ENCODE measurements around the gene NKPD1. TPM values are rescaled to one million over a fixed set of nuclear protein-coding genes. Genes with fewer than 3 reads are reported as not detected.

NKPD1 gene
- total RNA-seq, 4 donors from 2014 or later, result 1.2 TPM; not detected in 3

DNA sequence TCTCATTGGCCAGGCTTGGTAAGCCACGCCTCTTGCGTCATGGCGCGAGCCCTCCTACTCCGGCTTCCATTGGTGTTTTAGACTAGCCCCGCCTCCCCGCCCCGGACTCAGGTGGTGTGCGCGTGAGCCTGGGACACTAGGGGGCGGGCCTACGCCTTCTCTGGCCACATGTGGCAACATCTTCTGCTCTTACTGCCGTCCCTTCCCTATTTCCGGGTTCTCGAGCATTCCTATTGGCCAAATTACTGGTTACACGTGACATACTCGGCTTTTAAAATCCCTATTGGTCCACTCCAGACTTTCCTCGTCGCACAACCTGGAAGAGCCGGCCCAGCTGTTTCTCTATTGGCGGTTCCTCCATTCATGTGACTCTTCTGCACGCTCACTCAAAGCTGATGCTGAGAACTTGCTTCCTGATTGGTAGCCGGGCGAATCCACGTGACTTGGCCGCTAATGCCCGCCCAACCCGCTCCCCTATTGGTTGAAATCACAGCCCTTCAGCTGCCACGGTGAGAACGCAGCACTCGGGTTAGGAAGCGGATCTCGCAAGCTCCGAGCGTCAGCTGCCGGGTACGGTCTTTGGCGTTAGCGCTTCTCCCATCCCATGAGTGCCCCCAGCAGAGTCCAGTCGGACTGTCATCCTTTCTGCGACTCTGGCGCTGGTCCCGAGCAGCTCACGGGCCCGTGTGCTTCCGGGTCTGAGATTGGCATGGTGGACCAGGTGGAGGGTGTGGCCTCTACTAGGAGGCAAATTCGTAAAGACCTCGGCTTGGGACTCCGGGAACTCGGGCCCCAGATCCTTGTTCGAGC lies 17.7 kb upstream of the NKPD1 start, which contains the start of gene BLOC1S3:
TSS of gene BLOC1S3 (plus strand) at position 523 of the 810 bp plus-strand sequence. CDS start 513 bp downstream, outside the sequence.
- Histone ChIP-seq H3K9me3 (no peaks in the 10 kb centered on the region), H3K36me3 (peaks cover 0 to 28% (median 0%) of the 10 kb centered on the region in 3 donors), H3K27ac (peak within 1 kb of the TSS; percentile 67 to 99 (median 96)), H3K4me1 (peaks cover 0 to 40% (median 18%) of the 10 kb centered on the region in 4 donors), H3K27me3 (no peaks in the 10 kb centered on the region), H3K4me3 (peak within 1 kb of the TSS; percentile 60 to 96 (median 81))
- 0 to 1% methylated on average over 50 to 51 of the region's 51 CpGs for WGBS, 2 donors
- DNase-seq (ENCODE audit: low spot score in 2 of 2), result peak; percentile 100
- TF ChIP-seq, protein P1, sequence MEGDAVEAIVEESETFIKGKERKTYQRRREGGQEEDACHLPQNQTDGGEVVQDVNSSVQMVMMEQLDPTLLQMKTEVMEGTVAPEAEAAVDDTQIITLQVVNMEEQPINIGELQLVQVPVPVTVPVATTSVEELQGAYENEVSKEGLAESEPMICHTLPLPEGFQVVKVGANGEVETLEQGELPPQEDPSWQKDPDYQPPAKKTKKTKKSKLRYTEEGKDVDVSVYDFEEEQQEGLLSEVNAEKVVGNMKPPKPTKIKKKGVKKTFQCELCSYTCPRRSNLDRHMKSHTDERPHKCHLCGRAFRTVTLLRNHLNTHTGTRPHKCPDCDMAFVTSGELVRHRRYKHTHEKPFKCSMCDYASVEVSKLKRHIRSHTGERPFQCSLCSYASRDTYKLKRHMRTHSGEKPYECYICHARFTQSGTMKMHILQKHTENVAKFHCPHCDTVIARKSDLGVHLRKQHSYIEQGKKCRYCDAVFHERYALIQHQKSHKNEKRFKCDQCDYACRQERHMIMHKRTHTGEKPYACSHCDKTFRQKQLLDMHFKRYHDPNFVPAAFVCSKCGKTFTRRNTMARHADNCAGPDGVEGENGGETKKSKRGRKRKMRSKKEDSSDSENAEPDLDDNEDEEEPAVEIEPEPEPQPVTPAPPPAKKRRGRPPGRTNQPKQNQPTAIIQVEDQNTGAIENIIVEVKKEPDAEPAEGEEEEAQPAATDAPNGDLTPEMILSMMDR (IDR thresholded peaks at IDR 0.05), result peak; percentile 10 to 68 (median 56)
- TF ChIP-seq POLR2A (IDR thresholded peaks at IDR 0.05) (peak; percentile 55 to 81), EP300 (IDR thresholded peaks at IDR 0.05) (peak; percentile 90 to 93)

DNA sequence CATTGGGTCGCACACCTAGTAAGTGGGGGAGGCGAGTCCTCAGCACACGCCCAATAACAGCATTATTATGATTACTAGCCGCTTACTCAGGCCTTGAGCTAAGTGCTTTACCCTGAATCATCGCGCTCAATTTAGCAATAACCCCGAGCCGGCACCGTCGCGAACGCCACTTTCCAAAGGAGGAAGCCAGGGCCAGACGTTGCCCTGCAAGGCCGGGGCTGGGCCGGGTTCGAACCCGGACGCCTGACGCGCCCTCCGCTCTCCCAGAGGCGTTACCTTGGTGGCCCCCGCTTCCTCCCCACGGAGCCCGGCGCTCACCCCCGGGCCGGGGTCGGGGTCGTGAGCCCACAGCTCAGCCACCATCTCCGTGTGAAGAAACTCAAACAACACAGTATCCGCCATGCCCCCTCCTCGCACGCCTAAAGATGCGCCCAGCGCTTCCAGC lies 17.1 kb upstream of the NKPD1 start, which contains the start of gene TRAPPC6A:
TSS of gene TRAPPC6A (minus strand) at position 421 of the 445 bp plus-strand sequence. CDS start at position 402, 19 bp downstream.
- peak in 1 of 2 donors; percentile 18 for DNase-seq (ENCODE audit: low spot score in 2 of 2)
- H3K4me3 ChIP-seq, result peak within 1 kb of the TSS; percentile 60 to 96 (median 81)
- H3K36me3 ChIP-seq, result peaks cover 0 to 26% (median 0%) of the 10 kb centered on the region in 3 donors
- 0% methylated on average over 29 of the region's 36 CpGs for whole genome bisulfite sequencing, 2 donors
- peaks cover 0 to 39% (median 18%) of the 10 kb centered on the region in 4 donors for H3K4me1 ChIP-seq
- H3K9me3 ChIP-seq, result no peaks in the 10 kb centered on the region
- H3K27ac ChIP-seq, result peak within 1 kb of the TSS; percentile 67 to 99 (median 96)
- TF ChIP-seq POLR2A (IDR thresholded peaks at IDR 0.05) (peak; percentile 60 to 77), EP300 (IDR thresholded peaks at IDR 0.05) (peak in 1 of 2 donors; percentile 69)
- TF ChIP-seq, protein P1 (IDR thresholded peaks at IDR 0.05), result no peak
- no peaks in the 10 kb centered on the region for H3K27me3 ChIP-seq

DNA sequence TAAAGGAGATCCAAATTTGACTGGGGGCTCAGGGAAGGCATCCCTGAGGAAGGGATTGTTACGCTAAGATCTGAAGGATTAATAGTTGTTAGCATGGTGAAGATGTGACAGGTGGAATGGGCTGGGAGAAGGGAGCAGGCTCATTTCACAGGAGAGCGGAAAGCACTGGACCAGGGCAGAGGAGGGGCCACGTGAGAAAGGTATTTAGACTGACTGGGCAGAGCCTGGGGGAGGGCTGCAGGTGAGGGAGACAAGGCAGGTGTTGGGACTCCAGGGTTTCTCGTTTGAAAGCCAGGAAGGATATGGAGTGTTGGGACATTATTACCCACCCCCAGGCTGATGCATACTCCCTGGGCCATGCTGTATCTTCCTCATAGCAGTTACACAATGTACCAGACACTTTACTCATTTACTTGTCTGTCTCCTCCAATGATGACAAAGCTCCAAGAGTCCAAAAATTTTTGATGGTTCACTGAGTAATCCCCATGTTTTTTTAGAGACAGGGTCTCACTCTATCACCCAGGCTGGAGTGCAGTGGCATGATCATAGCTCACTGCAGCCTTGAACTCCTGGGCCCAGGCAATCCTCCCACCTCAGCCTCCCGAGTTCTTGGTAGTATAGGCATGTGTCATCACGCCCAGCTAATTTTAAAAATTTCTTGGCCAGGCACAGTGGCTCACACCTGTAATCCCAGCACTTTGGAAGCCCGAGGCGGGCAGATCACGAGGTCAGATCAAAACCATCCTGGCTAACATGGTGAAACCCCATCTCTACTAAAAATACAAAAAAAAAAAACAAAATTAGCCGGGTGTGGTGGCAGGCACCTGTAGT lies 14.9 kb upstream of the NKPD1 start:
- H3K9me3 ChIP-seq, result no peaks in the 10 kb centered on the region
- DNase-seq (ENCODE audit: low spot score in 2 of 2), result no peak
- no peaks in the 10 kb centered on the region for H3K27me3 ChIP-seq
- 82 to 84% methylated on average over 10 of the region's 10 CpGs for WGBS, 2 donors
- H3K4me3 ChIP-seq, result no peak overlapping the region
- H3K4me1 ChIP-seq, result peaks cover 0 to 41% (median 13%) of the 10 kb centered on the region in 4 donors
- no peak overlapping the region for H3K27ac ChIP-seq
- TF ChIP-seq EP300 (IDR thresholded peaks at IDR 0.05), result no peak
- TF ChIP-seq, protein P1 (IDR thresholded peaks at IDR 0.05), result no peak
- no peak for TF ChIP-seq POLR2A (IDR thresholded peaks at IDR 0.05)
- H3K36me3 ChIP-seq, result peaks cover 0 to 7% (median 0%) of the 10 kb centered on the region in 3 donors

DNA sequence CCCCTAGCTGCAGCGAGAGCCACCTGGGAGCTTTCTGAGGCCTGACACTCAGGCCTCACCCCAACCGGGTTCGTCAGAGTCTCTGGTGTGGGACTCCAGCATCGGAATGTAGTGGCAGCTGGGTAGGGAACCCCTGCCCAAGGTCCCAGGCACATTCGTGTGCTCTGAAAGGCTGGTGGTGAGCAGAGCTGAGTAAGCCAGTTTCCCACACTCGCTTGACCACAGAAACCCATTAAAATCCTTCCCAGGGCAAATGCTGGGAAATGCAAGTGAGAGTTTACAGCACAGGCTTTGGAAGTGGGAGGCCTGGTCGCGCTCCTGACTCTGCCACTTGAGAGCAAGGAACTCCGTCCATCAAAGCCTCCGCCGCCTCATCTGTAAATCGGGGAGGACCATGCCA lies 13.0 kb upstream of the NKPD1 start:
- TF ChIP-seq POLR2A (IDR thresholded peaks at IDR 0.05) (no peak), EP300 (IDR thresholded peaks at IDR 0.05) (no peak)
- TF ChIP-seq, protein P1 (IDR thresholded peaks at IDR 0.05), result no peak
- no peaks in the 10 kb centered on the region for H3K27me3 ChIP-seq
- H3K9me3 ChIP-seq, result no peaks in the 10 kb centered on the region
- no peaks in the 10 kb centered on the region for H3K36me3 ChIP-seq
- peaks cover 0 to 29% (median 4%) of the 10 kb centered on the region in 4 donors for H3K4me1 ChIP-seq
- H3K27ac ChIP-seq, result no peak overlapping the region
- WGBS, 2 donors, result 80 to 81% methylated on average over 12 of the region's 12 CpGs
- H3K4me3 ChIP-seq, result no peak overlapping the region
- no peak for DNase-seq (ENCODE audit: low spot score in 2 of 2)
